GM21529 (cell line): ENCODE results near the gene EFCC1.
A peak's percentile ranks its signal among the peaks of the same experiment; 100 is the strongest.
"Not testable (repeated sequence)": the region's sequence is repeated elsewhere in the genome, so short reads cannot be mapped to it uniquely, and the experiment has no call there.

ENCODE experiments used
- ATAC-seq: cut with Tn5 transposase; IDR thresholded peaks from one replicate; pipeline ENCODE4 v1.9.1; 2021; ENCODE audit not compliant: unreplicated experiment

The EFCC1 gene

DNA sequence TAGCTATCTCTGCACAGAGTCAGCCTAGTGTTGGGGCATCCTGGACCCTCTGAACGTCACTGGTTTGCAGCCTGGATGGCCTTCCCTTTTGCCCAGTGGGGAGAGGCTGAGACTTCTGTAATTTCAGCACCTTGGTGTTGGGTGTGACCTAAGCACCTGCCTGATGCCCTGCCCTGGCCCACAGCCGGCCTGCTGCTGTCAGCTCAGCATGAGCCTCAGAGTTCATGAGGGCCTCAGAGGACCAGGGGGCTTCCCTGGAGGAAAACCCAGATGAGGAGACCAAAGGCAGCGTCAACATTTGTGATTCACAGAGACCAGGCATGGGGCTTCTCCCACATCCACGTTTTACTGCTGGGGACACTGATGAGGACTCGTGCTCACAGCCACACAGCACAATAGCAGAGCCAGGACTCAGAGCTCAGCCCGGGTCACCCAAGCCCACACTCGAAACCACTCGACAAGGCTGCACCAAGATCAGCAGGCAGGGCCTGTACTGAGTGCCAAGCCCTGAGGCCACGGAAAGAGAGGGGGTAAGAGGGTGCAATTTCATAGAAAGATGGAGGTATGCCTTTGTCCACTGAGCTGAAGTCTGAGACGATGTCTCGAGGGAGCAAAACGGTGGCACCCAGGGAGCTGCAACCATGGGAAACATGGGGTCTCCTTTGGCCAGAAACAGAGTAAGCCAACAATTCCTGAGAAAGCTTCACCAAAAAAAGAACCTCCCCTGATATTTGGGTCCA lies 49.6 kb downstream of the EFCC1 start:
- ATAC-seq: no peak

DNA sequence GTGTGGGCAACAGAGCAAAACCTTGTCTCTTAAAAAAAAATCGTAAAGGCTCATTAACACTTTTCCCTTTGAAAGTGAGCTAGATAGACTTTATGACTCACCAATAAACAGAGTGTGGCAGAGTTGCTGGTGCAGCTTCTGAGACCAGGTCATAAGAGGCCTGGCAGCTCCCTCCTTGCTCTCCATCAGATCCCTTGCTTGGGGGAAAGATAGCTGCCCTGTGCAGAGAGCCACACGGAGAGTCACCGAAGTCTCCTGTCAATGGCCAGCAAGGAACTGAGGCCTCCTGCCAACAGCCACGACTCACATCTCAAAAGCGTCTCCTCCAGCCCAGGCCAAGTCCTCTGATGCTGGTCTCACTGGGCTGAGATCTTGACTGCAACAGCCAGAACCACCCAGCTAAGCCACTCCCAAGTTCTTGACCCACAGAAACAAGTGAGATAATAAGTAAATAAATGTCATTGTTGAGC lies 50.8 kb downstream of the EFCC1 start:
- no peak for ATAC-seq

DNA sequence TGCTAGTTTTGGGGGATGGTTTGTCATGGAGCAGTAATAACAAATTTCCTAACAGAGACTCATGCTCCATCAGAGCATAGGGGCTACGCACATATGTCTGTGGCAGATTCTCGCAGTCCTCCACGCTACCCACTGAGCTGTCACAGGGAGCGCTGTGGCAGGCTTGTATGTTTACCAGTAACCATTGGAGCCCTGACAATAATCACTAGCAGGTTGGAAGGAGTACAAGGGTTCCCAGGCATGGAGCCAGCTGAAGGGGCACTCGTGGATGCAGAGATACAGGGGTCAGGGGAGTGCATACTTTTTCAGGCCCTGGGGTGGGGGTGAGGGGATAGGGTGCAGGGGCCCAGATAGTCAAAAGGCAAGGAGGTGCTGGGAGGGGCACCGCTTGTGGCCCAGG lies 51.6 kb downstream of the EFCC1 start:
- ATAC-seq: no peak

DNA sequence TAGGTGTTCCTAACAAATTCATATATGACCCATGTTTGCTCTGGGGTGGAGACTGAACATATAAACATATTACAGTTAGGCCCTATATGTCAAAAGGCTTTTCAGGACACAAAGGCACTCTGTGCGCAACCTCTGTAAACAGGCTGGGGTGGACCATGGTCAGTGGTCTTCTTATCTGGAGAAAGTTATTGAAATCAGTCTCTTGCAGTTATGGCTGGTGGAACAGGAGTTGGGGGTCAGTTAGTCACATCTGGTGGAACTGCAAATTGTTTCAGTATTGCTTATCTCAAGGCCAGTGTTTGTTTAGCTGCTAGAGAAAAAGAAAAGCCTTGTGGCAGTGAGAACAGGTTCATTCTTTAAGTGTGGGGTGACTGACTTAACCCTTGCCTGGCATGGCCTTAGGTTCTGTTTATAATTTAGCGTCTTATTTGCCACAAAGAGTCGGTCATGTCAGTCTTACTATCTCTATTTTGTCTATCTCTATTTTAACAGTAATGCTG lies 53.6 kb downstream of the EFCC1 start:
- no peak for ATAC-seq

DNA sequence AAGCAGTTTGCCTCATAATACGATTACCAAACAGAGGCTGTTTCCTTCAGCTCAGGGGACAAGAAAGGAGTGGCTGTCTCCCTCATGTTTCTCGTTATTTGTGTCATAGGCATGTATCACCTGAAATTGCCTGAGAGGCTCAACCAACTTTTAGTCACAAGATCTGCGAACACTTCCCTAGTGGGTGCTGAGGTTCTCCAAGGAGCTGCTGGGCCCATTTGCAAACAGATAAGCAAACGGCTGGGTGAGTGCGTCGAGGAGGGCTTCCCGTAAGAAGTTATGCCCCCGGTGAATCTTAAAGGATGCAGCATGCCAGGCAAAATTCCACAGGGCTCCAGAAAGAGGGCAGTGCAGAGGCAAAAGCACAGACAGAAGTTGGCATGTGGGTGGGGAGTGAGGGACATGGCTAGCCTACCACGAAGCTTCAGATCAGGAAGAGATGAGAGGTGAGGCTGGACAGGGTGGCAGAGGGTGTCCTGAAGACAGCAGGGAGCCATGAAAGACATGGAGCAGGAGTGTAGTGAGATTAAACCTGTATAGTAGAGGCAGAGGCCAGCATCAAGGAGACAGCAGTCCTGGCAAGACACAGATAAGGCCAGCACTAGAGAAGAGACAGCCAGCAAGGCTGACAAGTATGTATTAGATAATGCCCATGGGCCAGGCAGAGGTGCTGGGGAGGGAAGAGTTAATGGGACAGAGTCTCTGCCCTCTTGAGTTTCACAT lies 55.5 kb downstream of the EFCC1 start:
- no peak for ATAC-seq

DNA sequence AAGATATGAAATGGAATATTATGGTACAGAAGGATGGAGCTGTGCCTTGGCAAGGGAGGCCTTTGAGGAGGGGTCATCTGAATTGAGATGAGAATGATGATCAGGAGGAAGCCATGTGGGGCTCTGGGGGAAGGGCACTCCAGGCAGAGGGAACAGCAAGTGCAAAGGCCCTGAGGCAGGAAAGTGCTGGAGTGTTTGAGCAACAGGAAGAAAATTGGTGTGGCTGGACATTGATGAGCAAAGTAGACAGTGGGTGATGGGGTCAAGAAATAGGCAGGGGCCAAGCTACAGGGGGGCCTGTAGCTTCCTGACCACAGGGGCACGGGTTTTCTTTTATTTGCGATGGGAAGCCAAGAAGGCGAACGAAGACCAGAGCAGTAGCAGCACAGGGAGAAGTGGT lies 56.1 kb downstream of the EFCC1 start:
- no peak for ATAC-seq

DNA sequence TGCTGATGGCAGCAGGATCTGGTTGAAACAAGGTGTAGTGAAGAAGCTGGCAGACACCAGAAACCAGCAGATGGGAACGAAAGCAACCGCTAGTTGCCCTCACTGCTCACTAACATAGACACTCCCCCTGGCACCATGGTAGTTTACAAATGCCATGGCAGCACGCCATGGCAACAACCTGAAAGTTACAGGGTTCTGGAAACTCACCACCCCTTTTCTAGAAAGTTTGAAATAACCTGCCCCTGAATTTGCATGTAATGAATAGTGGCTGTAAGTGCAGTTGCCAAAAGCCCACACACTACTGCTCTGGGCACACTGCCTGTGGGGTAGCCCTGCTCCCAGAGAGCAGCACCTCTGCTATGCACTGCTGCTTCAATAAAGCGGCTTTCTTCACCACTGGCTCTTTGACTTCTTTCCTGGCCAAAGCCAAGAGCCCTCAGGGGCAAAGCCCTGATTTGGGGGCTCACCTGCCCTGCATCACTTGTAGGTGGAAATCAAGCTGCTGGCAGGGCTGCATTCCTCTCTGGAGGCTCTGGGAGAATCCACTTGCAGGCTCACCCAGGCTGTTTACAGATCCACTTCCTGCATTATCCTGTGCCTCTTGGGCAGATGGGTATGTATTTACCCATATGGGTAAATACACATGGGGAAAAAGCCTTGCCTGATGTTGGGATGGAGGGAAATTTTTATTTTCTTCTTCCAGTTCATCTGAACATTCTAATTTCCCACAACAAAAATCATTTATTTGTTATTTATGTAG lies 57.5 kb downstream of the EFCC1 start:
- ATAC-seq: peak; percentile 52

DNA sequence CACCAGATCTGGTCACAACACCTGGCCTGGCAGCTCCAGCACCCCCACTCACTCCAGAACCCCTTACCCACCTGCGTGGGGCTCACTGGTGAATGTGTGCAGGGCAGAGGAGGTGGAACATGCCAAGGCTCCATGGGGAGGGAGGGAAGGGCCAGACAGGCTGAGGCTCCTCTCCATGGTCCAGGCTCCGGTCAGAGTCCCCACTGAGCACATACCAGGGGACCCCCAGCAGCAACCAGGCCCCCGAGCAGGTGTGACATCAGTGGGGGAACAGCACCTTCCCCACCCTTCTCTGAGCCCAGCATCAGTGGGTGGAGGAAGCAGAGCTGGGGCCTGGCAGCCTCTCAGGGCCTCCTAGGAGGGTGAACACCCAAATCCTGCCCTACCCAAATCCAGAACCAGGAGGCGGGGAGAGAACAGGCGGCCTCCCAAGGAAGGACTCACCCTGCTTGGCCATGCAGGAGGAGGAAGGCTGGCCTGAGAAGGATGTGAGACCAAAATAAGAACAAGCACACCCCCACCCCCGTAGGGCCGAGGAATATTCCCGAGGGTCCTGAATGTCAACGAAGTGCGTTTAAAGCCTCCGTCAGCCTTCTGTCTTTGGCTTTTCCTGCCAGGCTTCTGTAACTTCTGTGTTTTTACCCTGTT lies 58.3 kb downstream of the EFCC1 start:
- no peak for ATAC-seq

DNA sequence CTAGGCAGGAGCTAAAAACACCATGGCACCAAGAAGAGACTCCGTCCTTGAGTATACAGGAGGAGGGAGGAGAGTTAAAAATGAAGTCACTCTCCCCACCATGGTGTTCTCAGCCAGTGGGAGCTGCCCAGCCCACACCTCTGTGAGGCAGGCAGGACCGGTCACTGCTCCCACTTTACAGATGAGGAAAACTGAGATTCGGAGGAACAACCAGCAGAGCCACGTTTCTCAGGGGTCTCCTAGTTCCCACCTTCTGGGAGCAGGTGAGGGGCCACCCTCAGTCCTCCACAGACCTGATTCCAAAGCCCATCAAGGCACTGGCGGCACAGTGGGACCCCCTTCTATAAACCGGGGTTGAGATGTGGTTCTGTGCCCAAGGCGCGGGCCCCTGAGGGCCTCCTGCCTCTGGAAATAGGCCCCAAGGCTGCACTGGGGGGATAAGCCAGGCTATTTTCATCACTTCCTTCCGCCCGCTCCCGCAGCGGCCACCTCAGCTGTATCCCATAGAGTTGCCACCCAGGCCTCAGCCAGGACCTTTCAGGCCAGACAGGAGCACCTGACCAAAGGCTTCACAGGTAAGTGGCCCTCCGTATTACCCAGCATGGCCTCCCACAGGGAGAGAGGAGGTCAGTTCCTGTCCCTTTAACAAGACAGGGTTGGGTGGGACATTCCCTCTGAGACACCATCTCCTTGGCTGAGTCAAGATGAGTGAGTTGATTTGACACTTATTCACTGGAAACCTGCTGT lies 59.3 kb downstream of the EFCC1 start, which contains the start of gene GP9:
Gene GP9, plus strand, starts transcription at position 504 of the 747 bp plus-strand sequence. CDS start 961 bp downstream, outside the sequence.
- ATAC-seq: no peak

DNA sequence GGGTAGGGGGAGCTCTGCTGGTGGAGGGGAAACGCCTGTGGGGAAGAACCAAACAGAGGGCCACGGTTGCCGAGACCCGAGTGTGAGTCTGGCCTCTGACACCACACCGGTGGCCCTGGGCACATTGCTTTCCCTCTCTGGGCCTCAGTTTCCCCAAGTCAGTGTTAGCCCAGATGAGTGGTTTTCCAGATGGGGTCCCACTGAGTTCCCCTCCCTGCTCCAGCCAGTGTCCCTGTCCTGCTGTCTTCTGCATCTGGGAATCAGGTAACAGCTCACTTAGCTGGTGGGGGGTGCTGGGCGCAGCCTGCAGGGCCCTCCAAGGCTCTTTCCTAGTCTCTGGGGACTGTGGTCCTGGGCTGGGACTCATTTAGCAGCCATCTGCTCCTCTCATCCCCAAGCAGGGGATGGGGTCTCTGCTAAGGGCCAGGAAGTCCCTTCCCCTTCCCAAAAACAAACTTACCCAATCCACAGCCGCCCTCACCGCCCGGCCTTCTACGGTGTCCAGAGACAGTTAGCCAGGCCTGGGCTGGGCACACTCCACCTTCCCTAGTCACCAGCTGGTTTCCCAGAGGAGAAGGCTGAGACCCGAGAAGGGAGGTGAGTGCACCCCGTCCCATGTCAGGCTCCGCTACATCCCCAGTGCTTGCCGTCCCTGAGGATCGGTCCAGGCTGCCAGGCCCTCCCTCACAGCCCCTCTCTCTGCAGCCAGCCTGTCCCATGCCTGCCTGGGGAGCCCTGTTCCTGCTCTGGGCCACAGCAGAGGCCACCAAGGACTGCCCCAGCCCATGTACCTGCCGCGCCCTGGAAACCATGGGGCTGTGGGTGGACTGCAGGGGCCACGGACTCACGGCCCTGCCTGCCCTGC lies 60.2 kb downstream of the EFCC1 start:
- no peak for ATAC-seq

DNA sequence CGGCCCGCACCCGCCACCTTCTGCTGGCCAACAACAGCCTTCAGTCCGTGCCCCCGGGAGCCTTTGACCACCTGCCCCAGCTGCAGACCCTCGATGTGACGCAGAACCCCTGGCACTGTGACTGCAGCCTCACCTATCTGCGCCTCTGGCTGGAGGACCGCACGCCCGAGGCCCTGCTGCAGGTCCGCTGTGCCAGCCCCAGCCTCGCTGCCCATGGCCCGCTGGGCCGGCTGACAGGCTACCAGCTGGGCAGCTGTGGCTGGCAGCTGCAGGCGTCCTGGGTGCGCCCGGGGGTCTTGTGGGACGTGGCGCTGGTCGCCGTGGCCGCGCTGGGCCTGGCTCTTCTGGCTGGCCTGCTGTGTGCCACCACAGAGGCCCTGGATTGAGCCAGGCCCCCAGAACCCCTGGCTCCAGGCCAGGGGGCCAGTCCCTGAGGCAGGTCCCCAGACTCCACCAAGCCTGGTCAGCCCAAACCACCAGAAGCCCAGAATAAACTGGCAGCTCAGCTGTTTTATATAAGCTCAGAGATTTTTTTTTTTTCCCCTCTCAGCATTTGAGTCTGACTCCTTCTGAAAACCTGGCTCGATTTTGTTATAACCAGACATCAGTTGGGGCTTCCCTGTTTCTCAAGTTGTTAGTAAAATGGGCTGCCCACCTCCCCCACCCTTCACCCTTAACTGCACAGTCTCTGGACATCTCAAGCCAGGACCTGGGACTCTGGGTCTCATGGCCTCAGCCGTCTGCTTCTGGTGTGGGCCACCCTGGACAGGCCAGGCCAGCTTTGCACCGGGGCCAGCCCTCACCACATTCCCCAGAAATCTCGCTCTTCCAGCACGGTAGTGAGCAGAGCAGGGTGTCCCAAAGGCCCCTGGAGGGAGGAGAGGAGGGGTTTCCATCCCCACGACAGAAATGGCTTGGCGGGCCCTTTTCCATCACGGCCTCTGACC lies 61.1 kb downstream of the EFCC1 start:
- ATAC-seq: no peak

DNA sequence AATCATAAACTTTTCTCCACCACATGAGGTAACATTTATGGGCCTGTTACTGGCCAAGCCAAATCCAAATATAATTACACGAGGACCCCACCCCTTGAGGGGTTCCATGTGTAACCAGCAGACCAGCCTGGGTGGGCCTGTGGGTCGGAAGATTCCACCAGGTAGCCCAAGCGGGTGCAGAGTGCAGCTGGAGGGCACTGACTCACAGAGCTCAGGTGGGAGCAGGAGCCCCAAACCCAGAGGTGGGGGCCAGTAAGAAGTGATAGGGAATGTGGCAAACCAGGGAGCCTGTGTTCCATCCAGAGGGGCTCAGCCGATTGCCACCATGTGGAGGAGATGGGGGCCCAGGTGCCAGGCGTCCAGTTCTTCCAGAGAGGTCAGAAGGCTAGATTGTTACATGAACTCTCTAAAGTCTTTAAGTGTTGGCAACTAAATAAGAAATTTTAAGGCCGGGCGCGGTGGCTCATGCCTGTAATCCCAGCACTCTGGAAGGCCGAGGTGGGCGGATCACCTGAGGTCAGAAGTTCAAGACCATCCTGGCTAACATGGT lies 62.1 kb downstream of the EFCC1 start:
- no peak for ATAC-seq

DNA sequence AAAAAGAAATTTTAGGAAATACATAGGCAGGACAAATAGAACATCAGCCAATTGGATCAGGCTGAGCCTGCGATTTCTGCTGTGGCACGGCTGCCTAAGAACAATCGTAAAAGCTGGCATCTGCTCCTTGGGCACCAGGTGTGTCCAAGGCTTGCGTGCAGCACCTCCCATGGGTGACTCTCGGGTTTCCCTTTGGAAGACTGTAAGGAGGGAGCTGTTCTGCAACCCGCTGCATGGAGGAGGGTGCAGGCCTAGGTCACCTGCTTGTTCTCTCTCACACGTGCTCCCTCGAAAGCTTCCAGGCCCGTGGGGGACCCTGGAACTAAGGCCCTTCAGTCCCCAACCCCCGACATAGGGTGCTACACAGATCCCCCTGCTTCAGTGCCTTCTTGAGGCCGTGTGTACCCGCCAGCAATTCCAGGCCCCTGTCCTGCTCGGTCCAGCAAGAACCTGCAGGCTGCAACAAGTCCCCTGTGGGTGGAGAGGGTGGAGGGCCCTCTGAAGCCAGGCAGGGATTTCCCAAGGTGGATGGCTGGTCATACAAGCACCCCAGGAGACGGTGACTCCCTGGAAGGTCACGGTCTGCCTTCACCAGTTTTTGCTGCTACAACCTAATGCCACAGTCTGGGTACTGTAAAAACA lies 62.9 kb downstream of the EFCC1 start:
- no peak for ATAC-seq

DNA sequence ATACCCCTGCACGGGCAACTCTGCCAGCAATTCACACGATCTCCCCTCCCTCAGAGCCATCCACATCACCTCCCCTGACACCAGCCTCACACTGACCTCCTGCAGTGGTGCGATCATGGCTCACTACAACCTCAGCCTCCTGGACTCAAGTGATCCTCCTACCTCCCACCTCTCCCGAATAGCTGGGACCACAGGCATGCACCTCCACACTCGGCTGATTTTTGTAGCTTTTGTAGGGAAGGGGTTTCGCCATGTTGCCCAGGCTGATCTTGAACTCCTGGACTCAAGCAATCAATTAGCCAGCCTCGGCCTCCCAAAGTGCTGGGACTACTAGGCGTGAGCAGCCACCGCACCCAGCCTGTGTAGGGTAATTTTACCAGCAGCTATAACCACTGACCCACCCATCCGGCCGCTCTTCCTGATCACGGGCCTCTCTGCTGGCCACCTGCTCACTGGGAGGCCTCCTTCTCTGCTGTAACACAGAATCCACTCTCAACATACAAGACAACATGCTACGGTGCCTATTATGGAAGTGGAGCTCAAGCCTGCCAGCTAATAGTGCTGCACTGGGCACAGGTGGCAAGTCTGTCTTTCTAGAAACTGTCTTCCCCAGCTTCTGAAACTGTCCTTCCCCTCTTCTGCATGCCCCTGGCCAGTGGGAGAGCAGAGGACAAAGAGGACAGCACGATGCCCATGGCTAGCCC lies 64.1 kb downstream of the EFCC1 start:
- ATAC-seq: no peak

DNA sequence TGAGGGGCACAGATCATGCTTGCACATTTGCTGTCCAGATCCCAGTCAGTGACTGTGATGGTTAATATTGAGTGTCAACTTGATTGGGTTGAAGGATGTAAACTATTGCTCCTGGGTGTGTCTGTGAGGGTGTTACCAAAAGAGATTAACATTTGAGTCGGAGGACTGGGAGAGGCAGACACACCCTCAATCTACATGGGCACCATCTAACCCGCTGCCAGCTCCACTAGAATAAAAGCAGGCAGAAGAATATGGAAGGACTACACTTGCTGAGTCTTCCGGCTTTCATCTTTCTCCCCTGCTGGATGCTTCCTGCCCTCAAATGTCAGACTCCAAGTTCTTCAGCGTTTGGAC lies 64.6 kb downstream of the EFCC1 start:
- ATAC-seq: no peak

DNA sequence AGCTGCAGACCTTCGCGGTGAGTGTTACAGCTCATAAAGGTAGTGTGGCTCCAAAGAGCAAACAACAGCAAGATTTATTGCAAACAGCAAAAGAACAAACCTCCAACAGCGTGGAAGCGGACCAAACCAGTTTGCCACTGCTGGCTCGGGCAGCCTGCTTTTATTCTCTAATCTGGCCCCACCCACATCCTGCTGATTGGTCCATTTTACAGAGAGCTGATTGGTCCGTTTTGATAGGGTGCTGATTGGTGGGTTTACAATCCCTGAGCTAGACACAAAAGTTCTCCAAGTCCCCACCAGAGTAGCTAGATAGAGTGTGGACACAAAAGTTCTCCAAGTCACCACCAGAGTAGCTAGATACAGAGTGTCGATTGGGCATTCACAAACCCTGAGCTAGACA lies 66.6 kb downstream of the EFCC1 start:
- ATAC-seq: not testable (repeated sequence)
